ENCODE measurements around the gene RRN3.

DNA sequence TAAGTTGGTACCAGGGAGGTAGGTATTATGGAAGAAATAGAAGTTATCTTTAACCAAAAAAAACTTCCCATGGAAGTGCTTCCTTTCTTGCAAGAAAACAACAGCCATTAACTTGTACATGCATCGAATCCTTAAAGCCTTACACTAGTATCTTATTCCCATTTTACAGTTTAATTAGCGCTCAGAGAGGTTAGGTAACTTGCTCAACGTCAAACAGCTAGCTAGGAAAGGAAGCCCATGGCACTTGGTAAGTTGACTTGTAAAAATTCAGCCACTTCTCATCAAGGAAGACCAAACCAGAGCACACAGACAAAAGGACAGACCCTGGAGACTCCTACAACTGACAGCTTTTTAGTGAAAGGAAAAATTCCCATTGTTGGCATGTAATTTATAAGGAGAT, 34.7 kb downstream of the RRN3 start:
- TF ChIP-seq, protein P1, sequence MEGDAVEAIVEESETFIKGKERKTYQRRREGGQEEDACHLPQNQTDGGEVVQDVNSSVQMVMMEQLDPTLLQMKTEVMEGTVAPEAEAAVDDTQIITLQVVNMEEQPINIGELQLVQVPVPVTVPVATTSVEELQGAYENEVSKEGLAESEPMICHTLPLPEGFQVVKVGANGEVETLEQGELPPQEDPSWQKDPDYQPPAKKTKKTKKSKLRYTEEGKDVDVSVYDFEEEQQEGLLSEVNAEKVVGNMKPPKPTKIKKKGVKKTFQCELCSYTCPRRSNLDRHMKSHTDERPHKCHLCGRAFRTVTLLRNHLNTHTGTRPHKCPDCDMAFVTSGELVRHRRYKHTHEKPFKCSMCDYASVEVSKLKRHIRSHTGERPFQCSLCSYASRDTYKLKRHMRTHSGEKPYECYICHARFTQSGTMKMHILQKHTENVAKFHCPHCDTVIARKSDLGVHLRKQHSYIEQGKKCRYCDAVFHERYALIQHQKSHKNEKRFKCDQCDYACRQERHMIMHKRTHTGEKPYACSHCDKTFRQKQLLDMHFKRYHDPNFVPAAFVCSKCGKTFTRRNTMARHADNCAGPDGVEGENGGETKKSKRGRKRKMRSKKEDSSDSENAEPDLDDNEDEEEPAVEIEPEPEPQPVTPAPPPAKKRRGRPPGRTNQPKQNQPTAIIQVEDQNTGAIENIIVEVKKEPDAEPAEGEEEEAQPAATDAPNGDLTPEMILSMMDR (IDR thresholded peaks at IDR 0.05): no peak
- TF ChIP-seq POLR2A (IDR thresholded peaks at IDR 0.05): no peak
- TF ChIP-seq EP300 (IDR thresholded peaks at IDR 0.05): no peak

Data from ovary (tissue), 3 donors.